GM19452 (cell line): Measurements from ENCODE around the gene KRTAP12-4.
"Not testable (repeated sequence)": the region's sequence is repeated elsewhere in the genome, so short reads cannot be mapped to it uniquely, and the experiment has no call there.

Experiments
- ATAC-seq: cut with Tn5 transposase; IDR thresholded peaks from one replicate; pipeline ENCODE4 v1.9.1; 2021; ENCODE audit not compliant: unreplicated experiment

KRTAP12-4 gene, protein sequence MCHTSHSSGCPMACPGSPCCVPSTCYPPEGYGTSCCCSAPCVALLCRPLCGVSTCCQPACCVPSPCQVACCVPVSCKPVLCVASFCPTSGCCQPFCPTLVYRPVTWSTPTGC

DNA sequence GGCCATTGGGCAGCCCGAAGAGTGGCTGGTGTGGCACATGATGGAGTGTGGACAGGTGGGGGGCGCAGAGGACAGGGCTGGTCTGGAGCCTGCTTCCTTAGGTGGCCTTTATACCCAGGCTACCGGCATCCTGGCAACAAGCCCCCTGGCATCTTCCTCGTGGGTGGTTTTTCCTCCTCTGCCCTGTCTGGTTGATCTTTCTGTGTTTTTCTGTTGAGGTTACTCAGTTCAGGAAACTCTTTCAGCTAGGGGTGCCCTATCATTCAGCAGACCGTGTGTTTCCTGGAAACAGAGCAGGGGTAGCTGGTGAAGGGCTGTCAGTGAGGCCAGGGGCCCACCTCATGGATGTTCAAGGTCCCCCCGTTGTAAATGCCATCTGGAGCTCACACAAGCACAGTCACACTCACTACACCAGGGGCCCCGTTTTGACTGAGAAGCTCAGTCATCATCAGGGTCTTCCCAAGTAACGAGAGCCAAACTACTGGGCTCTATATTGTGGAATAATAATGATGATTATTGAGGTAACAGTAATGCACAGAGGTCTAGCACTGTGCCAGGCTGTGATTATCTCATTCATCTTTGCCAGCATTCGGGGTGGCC, at the start of gene KRTAP12-4:
TSS of gene KRTAP12-4 (minus strand) at position 84 of the 600 bp plus-strand sequence. CDS start at position 39, 45 bp downstream.
- no peak for ATAC-seq

GRCh38 chr21:44703731-44704635, 49.5 kb upstream of the KRTAP12-4 start:
- ATAC-seq, result no peak

GRCh38 chr21:44702973-44703730, 48.7 kb upstream of the KRTAP12-4 start:
- no peak for ATAC-seq

DNA sequence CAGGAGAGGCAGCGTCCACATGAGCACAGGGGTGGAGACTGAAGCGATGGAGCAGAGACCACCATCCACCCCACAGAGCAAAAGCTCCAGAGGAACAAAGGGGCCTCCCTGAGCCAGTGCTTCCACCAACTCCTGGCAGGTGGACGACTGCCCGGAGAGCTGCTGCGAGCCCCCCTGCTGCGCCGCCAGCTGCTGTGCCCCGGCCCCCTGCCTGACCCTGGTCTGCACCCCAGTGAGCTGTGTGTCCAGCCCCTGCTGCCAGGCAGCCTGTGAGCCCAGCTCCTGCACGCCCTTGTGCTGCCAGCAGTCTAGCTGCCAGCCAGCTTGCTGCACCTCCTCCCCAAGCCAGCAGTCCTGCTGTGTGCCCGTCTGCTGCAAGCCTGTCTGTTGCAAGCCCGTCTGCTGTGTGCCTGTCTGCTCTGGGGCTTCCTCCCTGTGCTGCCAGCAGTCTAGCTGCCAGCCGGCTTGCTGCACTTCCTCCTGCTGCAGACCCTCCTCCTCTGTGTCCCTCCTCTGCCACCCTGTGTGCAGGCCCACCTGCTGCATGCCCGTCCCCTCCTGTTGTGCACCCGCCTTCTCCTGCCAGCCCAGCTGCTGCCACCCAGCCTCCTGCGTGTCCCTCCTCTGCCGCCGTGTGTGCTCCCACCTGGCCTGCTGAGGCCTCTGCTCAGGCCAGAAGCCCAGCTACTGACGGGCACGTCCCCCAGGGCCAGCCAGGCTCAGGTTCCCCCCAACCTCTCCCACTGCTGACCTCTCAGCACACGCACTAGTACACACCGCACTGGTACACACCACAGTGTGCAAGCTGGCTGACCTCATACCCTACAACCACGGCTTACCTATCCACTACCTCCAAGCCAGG, 47.9 kb upstream of the KRTAP12-4 start:
- ATAC-seq, result no peak

DNA sequence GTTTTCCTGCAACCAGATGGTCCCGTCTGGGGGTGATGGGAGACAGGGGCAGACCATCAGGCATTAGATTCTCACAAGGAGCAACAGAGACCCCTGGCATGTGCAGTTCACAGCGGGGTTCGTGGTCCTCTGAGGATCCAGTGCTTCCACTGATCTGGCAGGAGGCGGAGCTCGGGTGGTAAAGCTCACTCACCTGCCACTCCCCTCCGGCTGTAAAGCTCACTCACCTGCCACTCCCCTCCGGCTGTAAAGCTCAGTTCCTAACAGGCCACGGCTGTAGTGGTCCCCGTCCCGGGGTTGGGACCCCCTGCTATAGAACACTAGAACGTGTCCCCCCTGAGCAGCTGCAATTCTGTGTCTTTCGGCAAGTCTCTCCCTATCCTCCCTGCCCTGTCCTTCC, 47.1 kb upstream of the KRTAP12-4 start:
- no peak for ATAC-seq

- no peak for ATAC-seq
Measured at GRCh38 chr21:44701023-44701400, 46.6 kb upstream of the KRTAP12-4 start.

GRCh38 chr21:44700101-44701022, 45.9 kb upstream of the KRTAP12-4 start:
- ATAC-seq, result no peak

DNA sequence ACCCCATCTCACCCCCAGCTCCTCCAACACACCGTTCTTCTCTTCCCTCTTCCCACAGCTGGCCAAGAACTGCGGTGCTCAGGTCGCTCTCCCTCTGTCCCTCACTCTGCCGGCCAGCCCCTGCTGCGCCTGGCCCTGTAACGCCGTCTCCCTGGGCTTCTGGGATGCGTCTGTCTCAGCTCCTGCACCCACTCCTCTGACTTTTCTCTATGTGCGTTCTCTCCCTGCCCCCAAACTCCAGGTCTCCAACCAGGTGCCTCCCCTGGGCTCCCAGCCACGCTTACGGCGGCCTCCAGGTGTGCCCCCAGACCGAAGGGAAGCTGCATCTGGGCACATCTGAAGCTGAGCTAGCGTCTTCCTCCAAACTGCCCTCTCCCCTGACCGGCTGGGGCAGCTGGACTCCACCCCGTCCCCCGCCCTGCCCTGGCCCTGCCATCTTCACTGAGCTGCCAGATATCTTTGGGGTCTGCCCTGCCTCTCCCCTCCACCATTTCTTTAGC, 45.1 kb upstream of the KRTAP12-4 start:
- ATAC-seq, result no peak

GRCh38 chr21:44697811-44698734, 43.6 kb upstream of the KRTAP12-4 start:
- ATAC-seq, result no peak

DNA sequence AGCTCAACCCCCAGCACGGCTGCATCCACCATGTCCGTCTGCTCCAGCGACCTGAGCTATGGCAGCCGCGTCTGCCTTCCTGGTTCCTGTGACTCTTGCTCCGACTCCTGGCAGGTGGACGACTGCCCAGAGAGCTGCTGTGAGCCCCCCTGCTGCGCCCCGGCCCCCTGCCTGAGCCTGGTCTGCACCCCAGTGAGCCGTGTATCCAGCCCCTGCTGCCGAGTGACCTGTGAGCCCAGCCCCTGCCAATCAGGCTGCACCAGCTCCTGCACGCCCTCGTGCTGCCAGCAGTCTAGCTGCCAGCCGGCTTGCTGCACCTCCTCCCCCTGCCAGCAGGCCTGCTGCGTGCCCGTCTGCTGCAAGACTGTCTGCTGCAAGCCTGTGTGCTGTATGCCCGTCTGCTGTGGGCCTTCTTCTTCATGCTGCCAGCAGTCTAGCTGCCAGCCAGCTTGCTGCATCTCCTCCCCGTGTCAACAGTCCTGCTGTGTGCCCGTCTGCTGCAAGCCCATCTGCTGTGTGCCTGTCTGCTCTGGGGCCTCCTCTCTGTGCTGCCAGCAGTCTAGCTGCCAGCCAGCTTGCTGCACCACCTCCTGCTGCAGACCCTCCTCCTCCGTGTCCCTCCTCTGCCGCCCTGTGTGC, 42.8 kb upstream of the KRTAP12-4 start, which contains the start of gene KRTAP10-12:
TSS of gene KRTAP10-12 (plus strand) at position 1 of the 639 bp plus-strand sequence. CDS start at position 31, 30 bp downstream.
- ATAC-seq, result not testable (repeated sequence)

GRCh38 chr21:44696572-44696971, 42.1 kb upstream of the KRTAP12-4 start:
- no peak for ATAC-seq

- ATAC-seq, result no peak
Measured at GRCh38 chr21:44695641-44696040, 41.2 kb upstream of the KRTAP12-4 start.

- ATAC-seq, result no peak
Measured at GRCh38 chr21:44695184-44695583, 40.7 kb upstream of the KRTAP12-4 start.

DNA sequence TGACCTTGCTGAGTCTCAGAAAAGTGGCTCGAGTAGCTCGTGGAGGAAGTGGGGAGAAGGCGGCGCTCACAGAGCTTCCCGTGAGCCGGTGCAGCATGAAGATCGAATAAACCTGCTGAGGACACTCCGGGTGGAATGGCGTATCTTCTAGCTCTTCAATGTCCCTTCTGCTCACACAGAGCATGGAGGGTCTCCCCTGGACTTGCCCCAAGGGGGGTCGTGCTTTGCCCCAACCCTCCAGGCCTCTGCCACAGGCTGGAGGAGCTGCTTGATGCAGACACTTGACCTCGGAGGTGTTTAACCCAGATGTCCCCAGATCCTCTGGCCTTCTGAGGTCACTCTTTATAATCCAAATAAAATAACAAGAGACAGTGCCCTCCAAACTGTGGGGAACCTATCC, 40.3 kb upstream of the KRTAP12-4 start:
- no peak for ATAC-seq

- ATAC-seq, result no peak
Measured at GRCh38 chr21:44692798-44693512, 38.5 kb upstream of the KRTAP12-4 start.

- ATAC-seq, result no peak
Measured at GRCh38 chr21:44691686-44692085, 37.2 kb upstream of the KRTAP12-4 start.

DNA sequence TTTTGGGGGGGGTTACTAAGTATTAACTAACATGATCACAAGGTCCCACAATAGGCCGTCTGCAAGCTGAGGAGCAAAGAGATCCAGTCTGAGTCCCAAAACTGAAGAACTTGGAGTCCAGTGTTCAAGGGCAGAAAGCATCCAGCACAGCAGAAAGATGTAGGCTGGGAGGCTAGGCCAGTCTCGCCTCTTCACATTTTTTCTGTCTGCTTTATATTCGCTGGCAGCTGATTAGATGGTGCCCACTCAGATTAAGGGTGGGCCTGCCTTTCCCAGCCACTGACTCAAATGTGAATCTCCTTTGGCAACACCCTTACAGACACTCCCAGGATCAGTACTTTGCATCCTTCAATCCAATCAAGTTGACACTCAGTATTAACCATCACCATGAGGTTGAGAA, 35.3 kb upstream of the KRTAP12-4 start:
- ATAC-seq, result not testable (repeated sequence)
